ENCODE measurements around the gene EEF1AKMT3. TPM values are rescaled to one million over a fixed set of nuclear protein-coding genes. Genes with fewer than 3 reads are reported as not detected.
A peak's percentile ranks its signal among the peaks of the same experiment; 100 is the strongest.

Gene EEF1AKMT3
- total RNA-seq, 2 donors from 2014 or later: 1.9 to 3.6 TPM

DNA sequence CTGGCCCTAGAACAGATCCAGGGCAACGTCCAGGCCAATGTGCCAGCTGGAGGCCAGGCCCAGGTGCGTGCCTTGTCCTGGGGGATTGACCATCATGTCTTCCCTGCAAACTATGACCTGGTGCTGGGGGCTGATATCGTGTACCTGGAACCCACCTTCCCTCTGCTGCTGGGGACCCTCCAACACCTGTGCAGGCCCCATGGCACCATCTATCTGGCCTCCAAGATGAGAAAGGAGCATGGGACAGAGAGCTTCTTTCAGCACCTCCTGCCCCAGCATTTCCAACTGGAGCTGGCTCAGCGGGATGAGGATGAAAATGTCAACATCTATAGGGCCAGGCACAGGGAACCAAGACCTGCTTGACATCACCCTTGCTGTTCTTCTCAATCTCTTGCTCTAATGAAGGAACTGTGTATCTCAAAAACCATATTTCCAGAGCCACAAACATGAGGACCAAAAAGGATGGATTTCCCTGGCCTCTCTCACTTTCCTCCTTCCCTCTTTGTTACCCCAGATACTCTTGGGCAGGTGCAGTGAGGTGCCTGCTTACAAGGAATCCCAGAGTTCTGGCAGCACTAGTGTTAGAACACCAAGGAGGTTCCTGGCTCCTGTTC lies 8.0 kb downstream of the EEF1AKMT3 start:
- TF ChIP-seq, protein P1, sequence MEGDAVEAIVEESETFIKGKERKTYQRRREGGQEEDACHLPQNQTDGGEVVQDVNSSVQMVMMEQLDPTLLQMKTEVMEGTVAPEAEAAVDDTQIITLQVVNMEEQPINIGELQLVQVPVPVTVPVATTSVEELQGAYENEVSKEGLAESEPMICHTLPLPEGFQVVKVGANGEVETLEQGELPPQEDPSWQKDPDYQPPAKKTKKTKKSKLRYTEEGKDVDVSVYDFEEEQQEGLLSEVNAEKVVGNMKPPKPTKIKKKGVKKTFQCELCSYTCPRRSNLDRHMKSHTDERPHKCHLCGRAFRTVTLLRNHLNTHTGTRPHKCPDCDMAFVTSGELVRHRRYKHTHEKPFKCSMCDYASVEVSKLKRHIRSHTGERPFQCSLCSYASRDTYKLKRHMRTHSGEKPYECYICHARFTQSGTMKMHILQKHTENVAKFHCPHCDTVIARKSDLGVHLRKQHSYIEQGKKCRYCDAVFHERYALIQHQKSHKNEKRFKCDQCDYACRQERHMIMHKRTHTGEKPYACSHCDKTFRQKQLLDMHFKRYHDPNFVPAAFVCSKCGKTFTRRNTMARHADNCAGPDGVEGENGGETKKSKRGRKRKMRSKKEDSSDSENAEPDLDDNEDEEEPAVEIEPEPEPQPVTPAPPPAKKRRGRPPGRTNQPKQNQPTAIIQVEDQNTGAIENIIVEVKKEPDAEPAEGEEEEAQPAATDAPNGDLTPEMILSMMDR (IDR thresholded peaks at IDR 0.05): no peak

DNA sequence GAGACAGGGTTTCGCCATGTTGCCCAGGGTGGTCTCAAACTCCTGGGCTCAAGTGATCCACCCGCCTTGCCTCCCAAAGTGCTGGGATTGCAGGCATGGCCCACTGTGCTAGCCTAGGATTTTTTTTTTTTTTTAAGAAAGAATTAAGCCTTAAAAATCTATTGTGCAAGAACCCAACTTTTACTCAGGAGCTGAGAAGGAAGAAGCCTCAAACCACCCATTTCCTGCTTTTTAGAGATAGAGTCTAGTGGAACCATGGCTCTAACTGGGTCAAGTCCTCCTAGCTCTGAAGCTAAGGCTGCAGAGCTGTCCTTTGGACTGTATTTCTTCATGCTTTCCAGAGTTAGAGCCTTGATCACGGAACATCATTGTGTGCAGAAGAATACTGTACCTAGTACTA lies 8.8 kb downstream of the EEF1AKMT3 start:
- H3K4me1 ChIP-seq: peaks cover 0 to 16% of the 10 kb centered on the region in 2 donors
- H3K27me3 ChIP-seq: no peaks in the 10 kb centered on the region
- H3K9me3 ChIP-seq: no peaks in the 10 kb centered on the region
- DNase-seq (ENCODE audit: low spot score): no peak
- no peak overlapping the region for H3K27ac ChIP-seq
- TF ChIP-seq, protein P1 (IDR thresholded peaks at IDR 0.05): no peak
- no peak overlapping the region for H3K4me3 ChIP-seq
- peaks cover 18% of the 10 kb centered on the region for H3K36me3 ChIP-seq

More for the DNA sequence above, 8.0 kb downstream of the EEF1AKMT3 start:
- H3K4me1 ChIP-seq: peaks cover 0 to 16% of the 10 kb centered on the region in 2 donors
- no peak for DNase-seq (ENCODE audit: low spot score)
- peaks cover 9% of the 10 kb centered on the region for H3K36me3 ChIP-seq
- H3K4me3 ChIP-seq: no peak overlapping the region
- H3K27me3 ChIP-seq: no peaks in the 10 kb centered on the region
- no peaks in the 10 kb centered on the region for H3K9me3 ChIP-seq
- no peak overlapping the region for H3K27ac ChIP-seq

DNA sequence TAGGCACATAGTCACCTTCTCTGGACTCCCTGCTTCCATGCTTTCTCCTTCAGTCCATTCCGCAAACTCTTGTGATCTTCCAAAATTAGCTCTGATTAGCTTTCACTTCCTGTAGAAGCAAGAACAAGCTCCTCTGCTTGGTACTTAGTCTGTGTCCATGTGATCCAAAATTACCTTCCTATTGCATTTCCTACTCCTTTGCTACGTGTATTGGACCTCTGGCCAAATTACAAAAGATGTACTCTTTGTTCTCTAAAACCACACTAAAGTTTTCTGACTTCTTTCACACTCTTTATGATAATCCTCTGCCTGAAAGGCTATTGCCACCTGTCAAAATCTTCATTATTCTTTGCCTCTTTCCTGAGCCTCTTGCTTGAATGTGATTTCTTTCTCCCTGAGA lies 9.4 kb downstream of the EEF1AKMT3 start:
- no peak for DNase-seq (ENCODE audit: low spot score)
- TF ChIP-seq, protein P1 (IDR thresholded peaks at IDR 0.05): no peak
- Histone ChIP-seq H3K4me1 (peaks cover 0 to 16% of the 10 kb centered on the region in 2 donors), H3K9me3 (no peaks in the 10 kb centered on the region), H3K27ac (no peak overlapping the region), H3K4me3 (no peak overlapping the region), H3K36me3 (peaks cover 23% of the 10 kb centered on the region), H3K27me3 (no peaks in the 10 kb centered on the region)

DNA sequence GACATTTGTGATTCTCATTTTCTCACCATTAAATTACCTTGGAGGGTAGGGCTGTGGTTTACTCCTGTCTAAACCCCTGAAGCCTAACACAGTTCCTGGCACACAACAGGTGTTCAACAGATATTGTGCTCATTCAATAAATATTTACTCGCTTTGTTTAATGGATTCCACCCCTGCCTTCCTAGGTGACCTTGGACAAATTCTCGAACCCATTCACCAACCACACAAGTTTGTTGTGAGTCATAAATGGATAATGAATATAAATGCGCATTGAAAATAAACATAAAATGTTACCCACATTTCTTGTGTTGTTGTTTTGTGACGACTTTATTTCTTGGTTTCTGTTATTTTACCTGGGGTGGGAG lies 9.8 kb downstream of the EEF1AKMT3 start:
- DNase-seq (ENCODE audit: low spot score): no peak
- Histone ChIP-seq H3K27me3 (no peaks in the 10 kb centered on the region), H3K36me3 (peaks cover 27% of the 10 kb centered on the region), H3K9me3 (no peaks in the 10 kb centered on the region), H3K27ac (peak overlapping the region in 1 of 2 donors; percentile 61), H3K4me1 (peaks cover 0 to 16% of the 10 kb centered on the region in 2 donors), H3K4me3 (peak overlapping the region; percentile 77 to 100)
- TF ChIP-seq, protein P1 (IDR thresholded peaks at IDR 0.05): no peak

DNA sequence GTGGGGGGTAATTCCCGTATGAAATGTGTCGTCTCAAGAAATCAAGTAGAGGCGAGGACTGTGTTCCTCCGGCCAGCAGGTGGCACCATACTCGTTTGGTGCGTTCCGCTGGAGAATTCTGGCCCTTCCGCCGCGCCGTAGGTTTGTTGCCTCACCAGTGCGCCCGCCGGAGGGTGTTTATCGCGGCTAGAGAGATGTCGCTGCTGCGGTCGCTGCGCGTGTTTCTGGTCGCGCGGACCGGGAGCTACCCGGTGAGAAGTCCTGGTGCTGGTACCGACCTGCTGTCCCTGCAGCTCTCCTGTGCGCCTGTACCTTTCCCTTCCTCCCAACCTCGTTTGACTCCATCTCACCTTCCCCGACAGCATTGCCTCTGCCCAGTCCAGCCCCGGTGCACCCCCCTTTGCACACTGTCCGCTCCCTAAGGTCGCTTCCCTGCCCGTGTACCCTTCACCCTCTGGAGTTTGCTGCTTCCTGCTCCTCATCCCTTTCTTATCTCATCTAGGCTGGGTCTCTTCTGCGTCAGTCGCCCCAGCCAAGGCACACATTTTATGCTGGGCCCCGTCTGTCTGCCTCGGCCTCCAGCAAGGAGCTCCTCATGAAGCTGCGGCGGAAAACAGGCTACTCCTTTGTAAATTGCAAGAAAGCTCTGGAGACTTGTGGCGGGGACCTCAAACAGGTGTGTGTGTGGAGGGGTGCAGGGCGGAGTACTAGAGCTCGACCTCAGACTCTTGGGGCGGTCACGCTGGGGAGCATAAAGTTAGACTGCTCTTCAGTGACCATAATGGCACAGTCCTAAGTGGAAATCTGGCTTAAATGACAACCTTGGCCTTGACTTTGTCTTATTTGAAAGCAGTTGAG lies 10.4 kb downstream of the EEF1AKMT3 start, which contains the start of gene TSFM:
Gene TSFM (plus strand): TSS at position 180 of the 858 bp plus-strand sequence. CDS start 15 bp downstream, at position 195.
- Histone ChIP-seq H3K9me3 (no peaks in the 10 kb centered on the region), H3K36me3 (peaks cover 33% of the 10 kb centered on the region), H3K27ac (peak within 1 kb of the TSS; percentile 61 to 69), H3K4me3 (peak within 1 kb of the TSS; percentile 77 to 100), H3K4me1 (peaks cover 0 to 16% of the 10 kb centered on the region in 2 donors), H3K27me3 (no peaks in the 10 kb centered on the region)
- TF ChIP-seq, protein P1 (IDR thresholded peaks at IDR 0.05): peak; percentile 64 to 97
- peak; percentile 96 for DNase-seq (ENCODE audit: low spot score)

All from right atrium auricular region (tissue), 2 donors.